ENCODE measurements around the gene CEBPG. TPM values are rescaled to one million over a fixed set of nuclear protein-coding genes. Genes with fewer than 3 reads are reported as not detected.

Gene CEBPG
- total RNA-seq, 1 experiment from 2014 or later, result 39.5 TPM

- Mint-ChIP-seq H3K9me3 (ENCODE audit: low read depth, unreplicated experiment) (no peaks in the 10 kb centered on the region), H3K4me1 (ENCODE audit: low read depth, unreplicated experiment) (no peaks in the 10 kb centered on the region), H3K27ac (ENCODE audit: unreplicated experiment) (no peak overlapping the region), H3K36me3 (ENCODE audit: insufficient read depth, unreplicated experiment) (peaks cover 36% of the 10 kb centered on the region), H3K27me3 (ENCODE audit: unreplicated experiment) (no peaks in the 10 kb centered on the region), H3K4me3 (ENCODE audit: low read depth, unreplicated experiment) (no peak overlapping the region)
- intact Hi-C loops (cut with micrococcal nuclease; ENCODE audit: unreplicated experiment), result no loop called here
- no peak for TF ChIP-seq CTCF (IDR thresholded peaks at IDR 0.05; ENCODE audit: unreplicated experiment)
- no TSS peak for BruUV-seq (replicated peaks)
- DNase-seq, result no peak
- CTCF ChIA-PET, result interaction anchor here (0.7 kb wide), 3 partner anchors 10 to 1012 kb away, joined by 3 to 4 read pairs (median 3); no protein-coding TSS in a partner anchor
Observed at GRCh38 chr19:33384983-33385382, 11.5 kb downstream of the CEBPG start.

GRCh38 chr19:33385956-33386355 lies 12.4 kb downstream of the CEBPG start:
- no TSS peak for BruUV-seq (replicated peaks)
- CTCF ChIA-PET, result no interaction called here
- intact Hi-C loops (cut with micrococcal nuclease; ENCODE audit: unreplicated experiment), result no loop called here
- Mint-ChIP-seq H3K9me3 (ENCODE audit: low read depth, unreplicated experiment) (no peaks in the 10 kb centered on the region), H3K36me3 (ENCODE audit: insufficient read depth, unreplicated experiment) (peaks cover 38% of the 10 kb centered on the region), H3K27me3 (ENCODE audit: unreplicated experiment) (no peaks in the 10 kb centered on the region), H3K4me3 (ENCODE audit: low read depth, unreplicated experiment) (no peak overlapping the region), H3K4me1 (ENCODE audit: low read depth, unreplicated experiment) (no peaks in the 10 kb centered on the region), H3K27ac (ENCODE audit: unreplicated experiment) (no peak overlapping the region)
- no peak for TF ChIP-seq CTCF (IDR thresholded peaks at IDR 0.05; ENCODE audit: unreplicated experiment)
- no peak for DNase-seq

- H3K4me3 Mint-ChIP-seq (ENCODE audit: low read depth, unreplicated experiment), result no peak overlapping the region
- H3K27ac Mint-ChIP-seq (ENCODE audit: unreplicated experiment), result no peak overlapping the region
Observed at GRCh38 chr19:33386361-33386858, 12.9 kb downstream of the CEBPG start.

GRCh38 chr19:33387351-33388230 lies 14.1 kb downstream of the CEBPG start:
- H3K27me3 Mint-ChIP-seq (ENCODE audit: unreplicated experiment), result no peaks in the 10 kb centered on the region
- TF ChIP-seq CTCF (IDR thresholded peaks at IDR 0.05; ENCODE audit: unreplicated experiment), result no peak
- no TSS peak for BruUV-seq (replicated peaks)
- H3K27ac Mint-ChIP-seq (ENCODE audit: unreplicated experiment), result no peak overlapping the region
- H3K4me1 Mint-ChIP-seq (ENCODE audit: low read depth, unreplicated experiment), result no peaks in the 10 kb centered on the region
- intact Hi-C loops (cut with micrococcal nuclease; ENCODE audit: unreplicated experiment), result no loop called here
- CTCF ChIA-PET, result no interaction called here
- H3K4me3 Mint-ChIP-seq (ENCODE audit: low read depth, unreplicated experiment), result no peak overlapping the region
- no peak for DNase-seq
- peaks cover 28% of the 10 kb centered on the region for H3K36me3 Mint-ChIP-seq (ENCODE audit: insufficient read depth, unreplicated experiment)
- no peaks in the 10 kb centered on the region for H3K9me3 Mint-ChIP-seq (ENCODE audit: low read depth, unreplicated experiment)

More at GRCh38 chr19:33386361-33386858, 12.9 kb downstream of the CEBPG start:
- intact Hi-C loops (cut with micrococcal nuclease; ENCODE audit: unreplicated experiment), result no loop called here
- Mint-ChIP-seq H3K9me3 (ENCODE audit: low read depth, unreplicated experiment) (no peaks in the 10 kb centered on the region), H3K4me1 (ENCODE audit: low read depth, unreplicated experiment) (no peaks in the 10 kb centered on the region), H3K36me3 (ENCODE audit: insufficient read depth, unreplicated experiment) (peaks cover 37% of the 10 kb centered on the region), H3K27me3 (ENCODE audit: unreplicated experiment) (no peaks in the 10 kb centered on the region)
- no peak for TF ChIP-seq CTCF (IDR thresholded peaks at IDR 0.05; ENCODE audit: unreplicated experiment)
- no peak for DNase-seq
- CTCF ChIA-PET, result no interaction called here
- no TSS peak for BruUV-seq (replicated peaks)

Measured in Calu3 (cell line).